C4-2B (cell line): Measurements from ENCODE around the gene TBC1D9.

Experiments
- ZFX ChIP-seq: fragments of 450-650 bp; IDR thresholded peaks from 2 replicates; pipeline ENCODE4 v1.6.1; 2017
- TF ChIP-seq, protein P1 (sequence below): fragments of 450-650 bp; conservative IDR thresholded peaks from 2 replicates; pipeline ENCODE4 v1.5.1; 2017; ENCODE audit warnings: mild to moderate bottlenecking

DNA sequence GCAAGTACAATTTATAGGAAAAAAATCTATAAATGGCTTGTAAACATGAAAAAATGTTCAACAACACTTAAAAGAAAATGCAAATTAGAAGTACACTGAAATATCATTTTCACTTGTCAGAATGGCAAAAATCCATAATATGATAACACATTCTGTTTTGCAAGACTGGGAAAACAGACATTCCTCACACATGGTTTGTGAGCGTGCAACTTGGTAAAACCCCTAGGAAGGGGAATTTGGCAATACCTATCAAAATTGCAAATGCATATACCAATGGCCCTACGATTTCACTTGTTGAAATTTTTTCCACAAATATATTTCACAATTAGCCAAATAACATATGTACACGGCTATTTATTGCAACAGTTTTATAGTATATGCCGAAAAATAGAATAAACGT is 31.4 kb downstream of the TBC1D9 start:
- TF ChIP-seq, protein P1, sequence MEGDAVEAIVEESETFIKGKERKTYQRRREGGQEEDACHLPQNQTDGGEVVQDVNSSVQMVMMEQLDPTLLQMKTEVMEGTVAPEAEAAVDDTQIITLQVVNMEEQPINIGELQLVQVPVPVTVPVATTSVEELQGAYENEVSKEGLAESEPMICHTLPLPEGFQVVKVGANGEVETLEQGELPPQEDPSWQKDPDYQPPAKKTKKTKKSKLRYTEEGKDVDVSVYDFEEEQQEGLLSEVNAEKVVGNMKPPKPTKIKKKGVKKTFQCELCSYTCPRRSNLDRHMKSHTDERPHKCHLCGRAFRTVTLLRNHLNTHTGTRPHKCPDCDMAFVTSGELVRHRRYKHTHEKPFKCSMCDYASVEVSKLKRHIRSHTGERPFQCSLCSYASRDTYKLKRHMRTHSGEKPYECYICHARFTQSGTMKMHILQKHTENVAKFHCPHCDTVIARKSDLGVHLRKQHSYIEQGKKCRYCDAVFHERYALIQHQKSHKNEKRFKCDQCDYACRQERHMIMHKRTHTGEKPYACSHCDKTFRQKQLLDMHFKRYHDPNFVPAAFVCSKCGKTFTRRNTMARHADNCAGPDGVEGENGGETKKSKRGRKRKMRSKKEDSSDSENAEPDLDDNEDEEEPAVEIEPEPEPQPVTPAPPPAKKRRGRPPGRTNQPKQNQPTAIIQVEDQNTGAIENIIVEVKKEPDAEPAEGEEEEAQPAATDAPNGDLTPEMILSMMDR, result no peak
- no peak for TF ChIP-seq ZFX
